Parathyroid adenoma (tissue), 2 donors: ENCODE measurements around the gene MRPL4.
"Not testable (repeated sequence)": the region's sequence is repeated elsewhere in the genome, so short reads cannot be mapped to it uniquely, and the experiment has no call there.

ENCODE experiments used
- H2AFZ ChIP-seq: fragments of 300-600 bp; sonication (generic); one replicate; pipeline ENCODE4 v1.7.0; 2017; ENCODE audit warnings: antibody characterized with exemption, mild to moderate bottlenecking
- H3K27ac ChIP-seq: fragments of 300-600 bp; sonication (generic); one replicate; pipeline ENCODE4 v1.7.0; 2017
- H3K27me3 ChIP-seq: fragments of 300-600 bp; sonication (generic); one replicate; pipeline ENCODE4 v1.7.0; 2017; ENCODE audit warnings: low read length; ENCODE audit not compliant: control insufficient read depth, insufficient read depth
- H3K36me3 ChIP-seq: fragments of 300-600 bp; sonication (generic); one replicate; pipeline ENCODE4 v1.7.0; 2017; ENCODE audit warnings: low read length; ENCODE audit not compliant: control insufficient read depth, insufficient read depth
- H3K4me1 ChIP-seq: fragments of 300-600 bp; sonication (generic); one replicate; pipeline ENCODE4 v1.7.0; 2017; ENCODE audit warnings: control low read depth
- H3K4me2 ChIP-seq: fragments of 300-600 bp; sonication (generic); one replicate; pipeline ENCODE4 v1.7.0; 2017; ENCODE audit warnings: low read length
- H3K4me3 ChIP-seq: fragments of 300-600 bp; sonication (generic); one replicate; pipeline ENCODE4 v1.7.0; 2017; ENCODE audit warnings: low read depth, low read length
- H3K79me2 ChIP-seq: fragments of 300-600 bp; sonication (generic); one replicate; pipeline ENCODE4 v1.7.0; 2017; ENCODE audit warnings: control low read depth
- H3K9ac ChIP-seq: fragments of 300-600 bp; sonication (generic); one replicate; pipeline ENCODE4 v1.7.0; 2017; ENCODE audit warnings: mild to moderate bottlenecking
- H3K9me3 ChIP-seq: fragments of 300-600 bp; sonication (generic); one replicate; pipeline ENCODE4 v1.7.0; 2017; ENCODE audit warnings: low read length; ENCODE audit not compliant: control insufficient read depth
- TF ChIP-seq, protein P1 (sequence below): fragments of 300-600 bp; sonication (generic); IDR thresholded peaks from one replicate; pipeline ENCODE4 v1.7.0; 2017; ENCODE audit warnings: antibody characterized with exemption, mild to moderate bottlenecking
- donor health status: primary hyperparathyroidism.

Gene MRPL4

DNA sequence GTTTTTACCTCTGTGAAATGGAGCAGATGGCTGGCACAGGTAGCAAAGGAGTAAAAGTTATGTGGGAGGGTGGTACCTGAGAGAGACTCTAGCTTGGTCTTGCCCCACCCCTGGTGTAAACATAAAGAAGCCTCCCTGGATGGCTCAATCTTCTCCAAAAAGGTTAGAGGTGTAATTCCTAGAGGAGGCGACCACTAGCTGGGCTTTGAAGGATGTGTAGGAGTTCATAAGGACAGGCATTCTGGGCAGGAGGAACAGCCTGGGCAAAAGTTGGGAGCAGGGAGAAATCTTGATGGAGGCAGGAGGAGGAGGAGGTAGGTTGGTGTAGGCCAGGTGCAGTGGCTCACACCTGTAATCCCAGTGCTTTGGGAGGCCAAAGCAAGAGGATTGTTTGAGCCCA lies 26.9 kb downstream of the MRPL4 start:
- H3K36me3 ChIP-seq, result no peaks in the 10 kb centered on the region
- H3K27me3 ChIP-seq, result no peaks in the 10 kb centered on the region
- no peak overlapping the region for H3K4me2 ChIP-seq
- H3K9me3 ChIP-seq, result no peaks in the 10 kb centered on the region
- H3K79me2 ChIP-seq, result no peaks in the 10 kb centered on the region
- TF ChIP-seq, protein P1, sequence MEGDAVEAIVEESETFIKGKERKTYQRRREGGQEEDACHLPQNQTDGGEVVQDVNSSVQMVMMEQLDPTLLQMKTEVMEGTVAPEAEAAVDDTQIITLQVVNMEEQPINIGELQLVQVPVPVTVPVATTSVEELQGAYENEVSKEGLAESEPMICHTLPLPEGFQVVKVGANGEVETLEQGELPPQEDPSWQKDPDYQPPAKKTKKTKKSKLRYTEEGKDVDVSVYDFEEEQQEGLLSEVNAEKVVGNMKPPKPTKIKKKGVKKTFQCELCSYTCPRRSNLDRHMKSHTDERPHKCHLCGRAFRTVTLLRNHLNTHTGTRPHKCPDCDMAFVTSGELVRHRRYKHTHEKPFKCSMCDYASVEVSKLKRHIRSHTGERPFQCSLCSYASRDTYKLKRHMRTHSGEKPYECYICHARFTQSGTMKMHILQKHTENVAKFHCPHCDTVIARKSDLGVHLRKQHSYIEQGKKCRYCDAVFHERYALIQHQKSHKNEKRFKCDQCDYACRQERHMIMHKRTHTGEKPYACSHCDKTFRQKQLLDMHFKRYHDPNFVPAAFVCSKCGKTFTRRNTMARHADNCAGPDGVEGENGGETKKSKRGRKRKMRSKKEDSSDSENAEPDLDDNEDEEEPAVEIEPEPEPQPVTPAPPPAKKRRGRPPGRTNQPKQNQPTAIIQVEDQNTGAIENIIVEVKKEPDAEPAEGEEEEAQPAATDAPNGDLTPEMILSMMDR, result no peak
- no peak overlapping the region for H2AFZ ChIP-seq
- H3K4me1 ChIP-seq, result no peaks in the 10 kb centered on the region
- H3K9ac ChIP-seq, result no peak overlapping the region
- no peak overlapping the region for H3K27ac ChIP-seq
- no peak overlapping the region for H3K4me3 ChIP-seq

DNA sequence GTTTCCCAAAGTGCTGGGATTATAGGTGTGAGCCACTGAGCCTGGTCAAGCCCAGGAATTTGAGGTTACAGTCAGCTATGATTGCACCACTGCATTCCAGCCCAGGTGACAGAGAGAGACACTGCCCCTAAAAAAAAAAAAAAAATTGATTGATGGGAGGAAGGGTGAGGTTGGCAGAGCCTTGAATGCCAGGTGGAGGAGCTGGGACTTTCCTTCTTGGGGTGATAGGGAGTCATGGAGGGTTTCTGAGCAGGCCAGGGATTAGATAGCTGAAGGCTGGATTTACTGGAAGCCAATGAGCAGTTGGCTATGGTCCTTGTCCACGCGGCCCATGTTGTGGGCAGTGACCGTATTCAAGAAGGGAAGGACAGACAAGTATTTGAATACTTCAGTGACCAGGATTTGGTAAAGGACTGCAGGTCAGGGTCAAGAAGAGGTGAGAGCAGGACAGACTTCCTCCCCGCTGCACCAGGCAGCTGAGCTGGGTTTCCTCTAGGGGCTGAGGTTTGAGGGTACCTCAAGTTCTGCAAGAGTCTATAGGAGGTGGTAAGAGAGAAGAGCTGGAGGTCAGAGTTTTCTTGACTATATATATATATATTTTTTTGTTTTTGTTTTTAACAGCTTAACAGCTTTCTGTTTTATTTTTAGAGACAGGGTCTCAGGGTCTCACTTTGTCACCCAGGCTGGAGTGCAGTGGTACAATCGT lies 27.9 kb downstream of the MRPL4 start:
- no peaks in the 10 kb centered on the region for H3K4me1 ChIP-seq
- H3K4me3 ChIP-seq, result no peak overlapping the region
- no peak overlapping the region for H3K27ac ChIP-seq
- H2AFZ ChIP-seq, result no peak overlapping the region
- H3K4me2 ChIP-seq, result no peak overlapping the region
- H3K9me3 ChIP-seq, result no peaks in the 10 kb centered on the region
- H3K27me3 ChIP-seq, result no peaks in the 10 kb centered on the region
- no peaks in the 10 kb centered on the region for H3K36me3 ChIP-seq
- H3K79me2 ChIP-seq, result no peaks in the 10 kb centered on the region
- TF ChIP-seq, protein P1, result no peak
- no peak overlapping the region for H3K9ac ChIP-seq

DNA sequence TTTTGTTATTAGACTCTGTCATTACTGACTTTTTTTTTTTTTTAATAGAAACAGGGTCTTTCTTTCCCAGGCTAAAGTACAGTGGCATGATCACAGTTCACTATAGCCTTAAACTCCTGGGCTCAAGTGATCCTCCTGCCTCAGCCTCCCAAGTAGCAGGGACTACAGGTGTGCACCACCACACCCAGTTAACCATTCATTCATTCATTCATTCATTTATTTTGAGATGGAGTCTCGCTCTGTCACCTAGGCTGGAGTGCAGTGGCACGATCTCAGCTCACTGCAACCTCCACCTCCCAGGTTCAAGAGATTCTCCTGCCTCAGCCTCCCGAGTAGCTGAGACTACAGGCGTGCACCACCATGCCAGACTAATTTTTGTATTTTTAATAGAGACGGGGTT lies 30.0 kb downstream of the MRPL4 start:
- H3K4me2 ChIP-seq, H3K79me2 ChIP-seq, H3K27ac ChIP-seq, H3K4me1 ChIP-seq, H3K4me3 ChIP-seq, H3K36me3 ChIP-seq, H3K27me3 ChIP-seq, H3K9ac ChIP-seq, H2AFZ ChIP-seq, H3K9me3 ChIP-seq: not testable (repeated sequence)

DNA sequence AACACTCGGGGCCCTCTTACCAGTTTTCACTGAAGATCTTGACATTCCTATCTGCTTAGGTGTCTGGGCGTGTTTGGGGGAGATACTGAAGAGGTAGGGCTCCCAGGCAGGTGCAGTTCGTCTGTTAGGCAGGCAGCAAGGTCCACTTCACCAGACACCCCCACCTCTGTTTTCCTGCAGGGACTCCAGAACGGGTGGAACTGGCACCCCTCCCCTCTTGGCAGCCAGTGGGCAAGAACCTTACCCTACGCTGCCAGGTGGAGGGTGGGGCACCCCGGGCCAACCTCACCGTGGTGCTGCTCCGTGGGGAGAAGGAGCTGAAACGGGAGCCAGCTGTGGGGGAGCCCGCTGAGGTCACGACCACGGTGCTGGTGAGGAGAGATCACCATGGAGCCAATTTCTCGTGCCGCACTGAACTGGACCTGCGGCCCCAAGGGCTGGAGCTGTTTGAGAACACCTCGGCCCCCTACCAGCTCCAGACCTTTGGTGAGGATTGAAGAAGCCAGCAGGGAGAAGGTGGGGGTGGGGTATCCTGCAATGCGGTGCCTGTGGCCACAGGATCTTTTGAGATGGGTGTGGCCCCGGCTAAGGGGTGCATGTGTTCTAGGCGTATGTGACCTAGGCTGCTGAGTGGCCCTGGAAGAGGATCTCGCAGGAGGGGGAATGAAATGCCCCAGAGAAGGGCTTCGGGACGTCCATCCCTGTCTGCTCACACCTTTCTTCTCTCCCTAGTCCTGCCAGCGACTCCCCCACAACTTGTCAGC lies 31.5 kb downstream of the MRPL4 start:
- TF ChIP-seq, protein P1, result no peak
- Histone ChIP-seq H3K4me3 (no peak overlapping the region), H3K9me3 (no peaks in the 10 kb centered on the region), H3K4me2 (no peak overlapping the region), H3K36me3 (no peaks in the 10 kb centered on the region), H3K4me1 (no peaks in the 10 kb centered on the region), H2AFZ (no peak overlapping the region), H3K27me3 (no peaks in the 10 kb centered on the region), H3K9ac (no peak overlapping the region), H3K27ac (no peak overlapping the region), H3K79me2 (no peaks in the 10 kb centered on the region)

DNA sequence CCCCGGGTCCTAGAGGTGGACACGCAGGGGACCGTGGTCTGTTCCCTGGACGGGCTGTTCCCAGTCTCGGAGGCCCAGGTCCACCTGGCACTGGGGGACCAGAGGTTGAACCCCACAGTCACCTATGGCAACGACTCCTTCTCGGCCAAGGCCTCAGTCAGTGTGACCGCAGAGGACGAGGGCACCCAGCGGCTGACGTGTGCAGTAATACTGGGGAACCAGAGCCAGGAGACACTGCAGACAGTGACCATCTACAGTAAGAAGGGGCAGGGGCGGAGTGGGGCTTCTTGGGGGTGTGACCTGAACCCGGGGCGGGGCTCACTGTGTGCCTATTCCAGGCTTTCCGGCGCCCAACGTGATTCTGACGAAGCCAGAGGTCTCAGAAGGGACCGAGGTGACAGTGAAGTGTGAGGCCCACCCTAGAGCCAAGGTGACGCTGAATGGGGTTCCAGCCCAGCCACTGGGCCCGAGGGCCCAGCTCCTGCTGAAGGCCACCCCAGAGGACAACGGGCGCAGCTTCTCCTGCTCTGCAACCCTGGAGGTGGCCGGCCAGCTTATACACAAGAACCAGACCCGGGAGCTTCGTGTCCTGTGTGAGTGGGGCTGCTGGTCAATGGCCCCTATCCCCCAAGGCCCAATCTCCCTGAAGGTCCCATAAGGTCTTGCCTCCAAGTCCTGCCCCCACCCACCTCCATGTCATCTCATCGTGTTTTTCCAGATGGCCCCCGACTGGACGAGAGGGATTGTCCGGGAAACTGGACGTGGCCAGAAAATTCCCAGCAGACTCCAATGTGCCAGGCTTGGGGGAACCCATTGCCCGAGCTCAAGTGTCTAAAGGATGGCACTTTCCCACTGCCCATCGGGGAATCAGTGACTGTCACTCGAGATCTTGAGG lies 32.3 kb downstream of the MRPL4 start:
- TF ChIP-seq, protein P1, result no peak
- no peak overlapping the region for H2AFZ ChIP-seq

More for the DNA sequence above, 32.3 kb downstream of the MRPL4 start:
- Histone ChIP-seq H3K4me2 (no peak overlapping the region), H3K27me3 (no peaks in the 10 kb centered on the region), H3K9me3 (no peaks in the 10 kb centered on the region), H3K79me2 (no peaks in the 10 kb centered on the region), H3K4me3 (no peak overlapping the region), H3K27ac (no peak overlapping the region), H3K4me1 (peaks cover 1% of the 10 kb centered on the region), H3K9ac (no peak overlapping the region), H3K36me3 (no peaks in the 10 kb centered on the region)
